OCI-LY3 (cell line): ENCODE data around the gene RHOB.

ENCODE experiments used
- H2AFZ ChIP-seq: fragments of 200-600, 300-600 bp; shearing (Covaris generic); 2 replicates; pipeline ENCODE4 v1.6.0; 2014; ENCODE audit warnings: antibody characterized with exemption, low read depth, low read length
- H3K27ac ChIP-seq: fragments of 200-600, 300-600 bp; sonication (generic); 2 replicates; pipeline ENCODE4 v1.5.1; 2014; ENCODE audit warnings: mild to moderate bottlenecking, low read length, moderate library complexity, mixed read lengths
- H3K27me3 ChIP-seq: fragments of 200-600, 300-600 bp; sonication (generic); 2 replicates; pipeline ENCODE4 v1.6.1; 2014; ENCODE audit warnings: low read depth, low read length, mixed read lengths
- H3K36me3 ChIP-seq: fragments of 200-600, 300-600 bp; sonication (generic); replicated peaks from 2 replicates; pipeline ENCODE3; 2014; ENCODE audit warnings: low read depth, low read length, mixed read lengths
- H3K4me1 ChIP-seq: fragments of 300-600, 200-600 bp; sonication (generic); 2 replicates; pipeline ENCODE4 v1.6.1; 2014; ENCODE audit warnings: low read length, mixed read lengths
- H3K4me2 ChIP-seq: fragments of 200-600, 300-600 bp; sonication (generic); 2 replicates; pipeline ENCODE4 v1.6.1; 2014; ENCODE audit warnings: low read length, mixed read lengths
- H3K4me3 ChIP-seq: fragments of 300-600, 200-600 bp; sonication (generic); 2 replicates; pipeline ENCODE4 v1.5.1; 2014; ENCODE audit warnings: antibody characterized with exemption, mild to moderate bottlenecking, low read length, moderate library complexity
- H3K79me2 ChIP-seq: fragments of 300-600, 200-600 bp; shearing (Covaris generic); 2 replicates; pipeline ENCODE4 v1.6.1; 2014; ENCODE audit warnings: mild to moderate bottlenecking, low read length, mixed read lengths
- H3K9ac ChIP-seq: fragments of 300-600, 200-600 bp; shearing (Covaris generic); 2 replicates; pipeline ENCODE4 v1.6.0; 2014; ENCODE audit warnings: mild to moderate bottlenecking, low read length, moderate library complexity
- H3K9me3 ChIP-seq: fragments of 200-600, 300-600 bp; shearing (Covaris generic); 2 replicates; pipeline ENCODE4 v1.6.1; 2014; ENCODE audit warnings: low read length, mixed read lengths; ENCODE audit not compliant: insufficient read depth
- H4K20me1 ChIP-seq: fragments of 200-600, 300-600 bp; sonication (generic); 2 replicates; pipeline ENCODE4 v1.6.1; 2016; ENCODE audit warnings: low read length, mixed read lengths; ENCODE audit not compliant: insufficient read depth
- CTCF ChIP-seq: fragments of 200-600, 300-600 bp; sonication (generic); IDR thresholded peaks from 2 replicates; pipeline ENCODE4 v1.5.1; 2014; ENCODE audit warnings: antibody characterized with exemption, low read length, low read depth
- EZH2phosphoT487 ChIP-seq: fragments of 200-600 bp; shearing (Covaris generic); IDR thresholded peaks from 2 replicates; pipeline ENCODE4 v1.6.1; 2018; ENCODE audit warnings: antibody characterized with exemption, mixed run types, low read depth

The RHOB gene

GRCh38 chr2:20496942-20497341, 50.1 kb downstream of the RHOB start:
- Histone ChIP-seq H3K4me1 (no peaks in the 10 kb centered on the region), H4K20me1 (no peaks in the 10 kb centered on the region), H3K9me3 (no peaks in the 10 kb centered on the region), H3K4me3 (no peak overlapping the region), H3K4me2 (no peak overlapping the region), H2AFZ (no peak overlapping the region), H3K36me3 (no peaks in the 10 kb centered on the region), H3K9ac (no peak overlapping the region), H3K27ac (no peak overlapping the region), H3K79me2 (no peaks in the 10 kb centered on the region), H3K27me3 (peaks cover 19% of the 10 kb centered on the region)
- TF ChIP-seq EZH2phosphoT487 (no peak), CTCF (no peak)
